ENCODE results near the gene PABPN1L. TPM values are rescaled to one million over a fixed set of nuclear protein-coding genes. Genes with fewer than 3 reads are reported as not detected.

PABPN1L gene
- total and polyA plus RNA-seq, 2 donors (not counting 3 experiments of a cell fraction or from before 2014, with no cell fraction given) = not detected

DNA sequence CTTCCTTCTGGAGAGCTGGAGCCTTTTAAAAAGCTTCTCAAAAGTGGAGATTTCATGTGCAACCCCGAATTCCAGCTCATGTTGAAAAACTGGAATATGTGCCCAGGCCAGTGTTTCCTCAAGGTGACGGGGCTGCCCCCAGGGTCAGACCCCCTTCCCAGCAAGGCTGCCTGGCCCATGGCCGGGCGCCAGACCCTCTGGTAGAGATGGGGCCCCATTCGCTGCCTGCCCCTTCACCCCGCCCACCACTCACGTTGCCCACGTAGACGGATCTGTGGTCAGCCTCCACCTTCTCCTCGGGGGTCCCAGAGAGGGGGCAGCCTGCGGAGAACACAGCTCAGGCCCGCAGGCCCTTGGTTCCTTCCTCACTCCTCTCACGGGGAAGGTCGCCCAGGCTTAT is 1.1 kb downstream of the PABPN1L start:
- FAIRE-seq (no peak), DNase-seq (ENCODE audit: low read depth, low spot score) (no peak)
- BruUV-seq (replicated peaks) = no TSS peak

More for the DNA sequence above, 1.1 kb downstream of the PABPN1L start:
- H3K4me2 ChIP-seq (ENCODE audit: insufficient read depth, low read length) = no peak overlapping the region
- no peaks in the 10 kb centered on the region for H3K9me3 ChIP-seq (replicated peaks; ENCODE audit: control insufficient read depth, insufficient read depth, low read length)
- ChIA-PET CTCF (interaction anchor here (1.1 kb wide), 1 partner anchor 17 kb away, joined by 3 read pairs; no protein-coding TSS in a partner anchor), POLR2A (no interaction called here)
- H3K4me1 ChIP-seq (ENCODE audit: control insufficient read depth, extremely low read depth, insufficient read depth, low read length) = no peaks in the 10 kb centered on the region
- no peaks in the 10 kb centered on the region for H3K79me2 ChIP-seq (ENCODE audit: control insufficient read depth, insufficient read depth, low read length)
- no peak overlapping the region for H3K9ac ChIP-seq (replicated peaks; ENCODE audit: extremely low read depth, insufficient read depth, low read length)
- H4K20me1 ChIP-seq (replicated peaks; ENCODE audit: control insufficient read depth, extremely low read depth, insufficient read depth, low read length) = no peaks in the 10 kb centered on the region
- peaks cover 0 to 16% of the 10 kb centered on the region in 2 experiments for H3K36me3 ChIP-seq (ENCODE audit: control insufficient read depth in 2 of 2, extremely low read depth in 1 of 2, insufficient read depth in 2 of 2, low read length in 2 of 2)
- TF ChIP-seq POLR2AphosphoS5 (IDR thresholded peaks at IDR 0.05; ENCODE audit: insufficient read depth, low read depth, low read length) (no peak), GATA2 (IDR thresholded peaks at IDR 0.05; ENCODE audit: insufficient read depth, insufficient read length, low read depth, low read length) (no peak), EZH2 (IDR thresholded peaks at IDR 0.05; ENCODE audit: borderline replicate concordance, low read depth, low read length, severe bottlenecking) (no peak), JUN (IDR thresholded peaks at IDR 0.05; ENCODE audit: borderline replicate concordance, insufficient read depth, insufficient read length, low read depth) (no peak), POLR2A (IDR thresholded peaks at IDR 0.05; ENCODE audit: low read depth, low read length) (no peak), FOS (IDR thresholded peaks at IDR 0.05; ENCODE audit: borderline replicate concordance, insufficient read depth, low read length) (no peak), MYC (IDR thresholded peaks at IDR 0.05; ENCODE audit: low read depth, low read length) (no peak)
- TF ChIP-seq, protein P1, sequence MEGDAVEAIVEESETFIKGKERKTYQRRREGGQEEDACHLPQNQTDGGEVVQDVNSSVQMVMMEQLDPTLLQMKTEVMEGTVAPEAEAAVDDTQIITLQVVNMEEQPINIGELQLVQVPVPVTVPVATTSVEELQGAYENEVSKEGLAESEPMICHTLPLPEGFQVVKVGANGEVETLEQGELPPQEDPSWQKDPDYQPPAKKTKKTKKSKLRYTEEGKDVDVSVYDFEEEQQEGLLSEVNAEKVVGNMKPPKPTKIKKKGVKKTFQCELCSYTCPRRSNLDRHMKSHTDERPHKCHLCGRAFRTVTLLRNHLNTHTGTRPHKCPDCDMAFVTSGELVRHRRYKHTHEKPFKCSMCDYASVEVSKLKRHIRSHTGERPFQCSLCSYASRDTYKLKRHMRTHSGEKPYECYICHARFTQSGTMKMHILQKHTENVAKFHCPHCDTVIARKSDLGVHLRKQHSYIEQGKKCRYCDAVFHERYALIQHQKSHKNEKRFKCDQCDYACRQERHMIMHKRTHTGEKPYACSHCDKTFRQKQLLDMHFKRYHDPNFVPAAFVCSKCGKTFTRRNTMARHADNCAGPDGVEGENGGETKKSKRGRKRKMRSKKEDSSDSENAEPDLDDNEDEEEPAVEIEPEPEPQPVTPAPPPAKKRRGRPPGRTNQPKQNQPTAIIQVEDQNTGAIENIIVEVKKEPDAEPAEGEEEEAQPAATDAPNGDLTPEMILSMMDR (IDR thresholded peaks at IDR 0.05; ENCODE audit: extremely low read depth in 1 of 2, insufficient read depth in 1 of 2, low read depth in 1 of 2, low read length in 2 of 2) = no peak
- TF ChIP-seq, protein P2, sequence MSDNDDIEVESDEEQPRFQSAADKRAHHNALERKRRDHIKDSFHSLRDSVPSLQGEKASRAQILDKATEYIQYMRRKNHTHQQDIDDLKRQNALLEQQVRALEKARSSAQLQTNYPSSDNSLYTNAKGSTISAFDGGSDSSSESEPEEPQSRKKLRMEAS (IDR thresholded peaks at IDR 0.05; ENCODE audit: insufficient read depth, insufficient read length) = no peak
- no peaks in the 10 kb centered on the region for H3K9me1 ChIP-seq (replicated peaks; ENCODE audit: control insufficient read depth, extremely low read depth, insufficient read depth, low read length)
- dilution Hi-C loops (cut with MboI; ENCODE audit: extremely low pct_ligation_motif_present, low sequenced_read_pairs) = no loop called here
- H3K4me3 ChIP-seq (replicated peaks in 1 of 3; ENCODE audit: insufficient read depth in 1 of 3, low read depth in 1 of 3, low read length in 3 of 3) = no peak overlapping the region
- intact Hi-C loops (cut with micrococcal nuclease) = no loop called here
- H2AFZ ChIP-seq (ENCODE audit: low read depth, low read length) = no peak overlapping the region
- no peaks in the 10 kb centered on the region for H3K27me3 ChIP-seq (ENCODE audit: control insufficient read depth in 2 of 2, insufficient read depth in 2 of 2, low read length in 2 of 2)
- H3K27ac ChIP-seq (ENCODE audit: insufficient read depth, low read depth, low read length) = no peak overlapping the region

Data from endothelial cell of umbilical vein (primary cell).